PC-9 (cell line): Measurements from ENCODE around the gene CPTP.

Experiments used
- CTCF ChIP-seq: fragments of 200-600 bp; sonication (generic); conservative IDR thresholded peaks from 2 replicates; pipeline ENCODE4 v1.6.1; 2017; ENCODE audit warnings: mixed run types, antibody characterized with exemption, mild to moderate bottlenecking, moderate library complexity
- EZH2 ChIP-seq: fragments of 200-600 bp; sonication (generic); IDR thresholded peaks from 2 replicates; pipeline ENCODE4 v1.8.0; 2017; ENCODE audit warnings: antibody characterized with exemption, low read depth

- TF ChIP-seq CTCF (no peak), EZH2 (no peak)
Observed at GRCh38 chr1:1307261-1307922, 17.2 kb upstream of the CPTP start.
